HPDE6-E6E7 (cell line): ENCODE results near the gene GTF2H4.
"Not testable (repeated sequence)": the region's sequence is repeated elsewhere in the genome, so short reads cannot be mapped to it uniquely, and the experiment has no call there.

Source experiments
- DNase-seq: peaks from one replicate; pipeline ENCODE4 v3.0.0; 2011; ENCODE audit warnings: missing footprints; ENCODE audit errors: extremely low spot score

GTF2H4 gene

DNA sequence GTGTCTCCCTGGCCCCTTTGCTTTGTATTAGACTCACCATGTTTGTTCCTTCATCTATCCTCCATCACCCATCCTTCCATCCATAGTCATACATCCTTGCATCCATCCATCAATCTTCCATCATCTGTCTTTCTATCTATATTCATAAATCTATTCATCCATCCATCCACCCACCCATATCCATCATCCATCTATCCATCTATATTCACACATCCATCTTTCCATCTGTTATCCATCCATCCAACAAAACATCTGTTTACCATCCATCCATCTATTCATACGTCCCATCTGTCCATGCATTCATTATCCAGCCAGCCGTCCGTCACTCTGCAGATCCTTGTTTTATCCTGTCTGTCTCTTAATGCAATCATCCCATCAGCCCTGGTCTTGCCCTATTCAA, 13.1 kb upstream of the GTF2H4 start:
- no peak for DNase-seq

GRCh38 chr6:30895343-30895742, 12.7 kb upstream of the GTF2H4 start:
- DNase-seq = no peak

DNA sequence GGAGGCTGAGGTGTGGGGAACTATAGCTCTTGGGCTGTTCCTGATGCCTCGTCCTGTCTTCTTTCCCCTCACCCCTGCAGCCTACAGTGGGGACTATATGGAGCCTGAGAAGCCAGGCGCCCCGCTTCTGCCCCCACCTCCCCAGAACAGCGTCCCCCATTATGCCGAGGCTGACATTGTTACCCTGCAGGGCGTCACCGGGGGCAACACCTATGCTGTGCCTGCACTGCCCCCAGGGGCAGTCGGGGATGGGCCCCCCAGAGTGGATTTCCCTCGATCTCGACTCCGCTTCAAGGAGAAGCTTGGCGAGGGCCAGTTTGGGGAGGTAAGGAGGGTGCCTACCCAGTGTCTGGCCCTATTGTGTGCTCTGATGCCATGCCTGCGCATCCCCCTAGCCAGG, 11.5 kb upstream of the GTF2H4 start:
- DNase-seq = no peak

- DNase-seq = no peak
These were observed 10.1 kb upstream of the GTF2H4 start for GRCh38 chr6:30897882-30898281.

DNA sequence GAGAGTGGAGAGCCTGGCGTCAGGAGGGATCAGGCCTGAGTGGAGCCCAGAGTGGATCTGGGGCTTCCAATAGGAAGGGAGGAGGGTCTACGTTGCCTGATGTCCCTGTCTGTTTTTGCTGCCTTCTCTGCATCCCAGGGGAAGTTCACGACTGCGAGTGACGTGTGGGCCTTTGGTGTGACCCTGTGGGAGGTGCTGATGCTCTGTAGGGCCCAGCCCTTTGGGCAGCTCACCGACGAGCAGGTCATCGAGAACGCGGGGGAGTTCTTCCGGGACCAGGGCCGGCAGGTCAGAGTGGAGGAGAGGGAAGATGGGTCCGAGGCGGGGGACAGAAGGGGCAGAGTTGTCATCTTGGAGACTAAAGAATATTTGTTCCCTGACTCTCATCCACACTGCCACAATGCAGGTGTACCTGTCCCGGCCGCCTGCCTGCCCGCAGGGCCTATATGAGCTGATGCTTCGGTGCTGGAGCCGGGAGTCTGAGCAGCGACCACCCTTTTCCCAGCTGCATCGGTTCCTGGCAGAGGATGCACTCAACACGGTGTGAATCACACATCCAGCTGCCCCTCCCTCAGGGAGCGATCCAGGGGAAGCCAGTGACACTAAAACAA, 9.2 kb upstream of the GTF2H4 start:
- no peak for DNase-seq

GRCh38 chr6:30900863-30901417, 7.1 kb upstream of the GTF2H4 start:
- DNase-seq = no peak

- DNase-seq = no peak
These were observed 6.6 kb upstream of the GTF2H4 start for GRCh38 chr6:30901436-30901835.

GRCh38 chr6:30902196-30902595, 5.8 kb upstream of the GTF2H4 start:
- DNase-seq = not testable (repeated sequence)

DNA sequence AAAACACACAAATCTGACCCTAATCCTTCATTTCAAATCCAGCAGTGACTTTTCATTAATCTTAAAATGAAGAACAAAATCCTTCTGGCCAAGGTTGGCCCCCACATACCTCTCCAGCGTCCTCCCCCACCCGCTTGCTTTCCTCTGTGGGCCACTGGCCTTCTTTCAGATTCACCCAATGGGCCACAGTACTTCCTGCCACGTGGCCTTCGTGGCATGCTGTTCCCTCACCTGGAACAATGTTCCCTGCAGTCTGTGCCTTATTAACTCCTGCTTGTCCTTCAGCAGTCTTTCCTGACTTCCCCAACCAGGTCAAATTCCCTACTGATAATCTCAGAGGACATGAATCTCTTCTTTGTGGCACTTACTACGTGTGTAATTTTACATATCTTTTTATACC, 5.3 kb upstream of the GTF2H4 start:
- no peak for DNase-seq

GRCh38 chr6:30903236-30903635, 4.8 kb upstream of the GTF2H4 start:
- DNase-seq = no peak

- not testable (repeated sequence) for DNase-seq
These were observed 683 bp upstream of the GTF2H4 start for GRCh38 chr6:30907290-30907757.

- DNase-seq = no peak
These were observed 693 bp downstream of the GTF2H4 start for GRCh38 chr6:30908700-30909099.

GRCh38 chr6:30910473-30910872, 2.5 kb downstream of the GTF2H4 start:
- DNase-seq = not testable (repeated sequence)

GRCh38 chr6:30912746-30913520, 4.9 kb downstream of the GTF2H4 start:
- no peak for DNase-seq

- no peak for DNase-seq
These were observed 5.7 kb downstream of the GTF2H4 start for GRCh38 chr6:30913721-30914075.

GRCh38 chr6:30914076-30914853, 6.3 kb downstream of the GTF2H4 start, which contains the start of gene VARS2:
Gene VARS2, plus strand, starts transcription at chr6:30914238. Its CDS starts 599 bp downstream, at chr6:30914837.
- DNase-seq = peak; percentile 95

GRCh38 chr6:30914854-30915590, 7.0 kb downstream of the GTF2H4 start:
- no peak for DNase-seq

DNA sequence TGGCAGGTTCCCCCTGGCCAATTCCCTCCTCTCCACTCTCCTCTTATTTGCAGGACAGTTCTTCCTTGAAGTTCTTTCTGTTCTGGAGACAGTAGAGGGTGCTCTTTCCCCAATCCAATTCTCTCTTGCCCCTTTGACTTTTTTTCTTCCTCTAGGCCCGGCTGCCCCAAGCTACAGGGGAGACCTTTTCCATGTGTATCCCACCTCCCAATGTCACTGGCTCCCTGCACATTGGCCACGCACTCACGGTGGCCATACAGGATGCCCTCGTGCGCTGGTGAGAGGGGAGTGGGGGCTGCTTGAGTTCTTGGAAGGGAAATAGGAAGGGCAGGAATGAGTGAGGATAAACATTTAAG, 7.6 kb downstream of the GTF2H4 start:
- DNase-seq = peak; percentile 72

GRCh38 chr6:30917041-30917440, 9.0 kb downstream of the GTF2H4 start:
- DNase-seq = no peak

- DNase-seq = no peak
These were observed 9.5 kb downstream of the GTF2H4 start for GRCh38 chr6:30917487-30917886.

DNA sequence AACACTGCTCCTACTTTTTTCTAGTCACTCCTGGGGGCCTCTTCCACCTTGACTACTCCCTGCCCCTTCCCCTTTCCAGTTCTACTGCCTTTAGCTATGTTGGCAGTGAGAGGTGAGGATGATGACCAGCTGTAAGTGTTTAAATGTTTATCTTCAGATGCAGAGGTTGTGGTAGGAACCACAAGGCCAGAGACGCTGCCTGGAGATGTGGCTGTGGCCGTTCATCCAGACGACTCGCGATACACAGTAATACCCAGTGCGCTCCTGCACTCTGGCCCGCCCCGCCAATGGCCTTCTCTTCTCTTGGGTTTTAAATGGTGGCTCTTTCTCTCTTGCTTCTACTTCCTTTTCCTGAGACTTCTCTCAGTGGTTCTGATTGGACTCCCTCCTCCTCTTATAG, 10.7 kb downstream of the GTF2H4 start:
- no peak for DNase-seq

DNA sequence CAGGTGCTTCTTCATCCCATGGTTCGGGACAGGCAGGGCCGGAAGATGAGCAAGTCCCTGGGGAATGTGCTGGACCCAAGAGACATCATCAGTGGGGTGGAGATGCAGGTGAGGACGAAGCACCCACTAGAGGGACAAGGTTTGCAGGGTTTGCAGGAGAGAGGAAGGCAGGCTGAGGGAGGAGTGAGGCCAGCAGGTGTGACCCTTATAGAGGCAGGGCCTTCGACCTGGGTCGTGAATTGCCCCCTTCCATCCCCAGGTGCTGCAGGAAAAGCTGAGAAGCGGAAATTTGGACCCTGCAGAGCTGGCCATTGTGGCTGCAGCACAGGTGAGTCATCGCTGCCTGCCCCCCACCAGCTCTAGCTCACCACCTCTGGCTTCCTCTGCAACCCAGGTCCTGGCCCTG, 14.4 kb downstream of the GTF2H4 start:
- no peak for DNase-seq
